ENCODE results near the gene ZNF784. TPM values are rescaled to one million over a fixed set of nuclear protein-coding genes. Genes with fewer than 3 reads are reported as not detected.

The ZNF784 gene
- total and polyA plus RNA-seq, 9 donors = 6.0 to 16.9 (median 11.7) TPM

DNA sequence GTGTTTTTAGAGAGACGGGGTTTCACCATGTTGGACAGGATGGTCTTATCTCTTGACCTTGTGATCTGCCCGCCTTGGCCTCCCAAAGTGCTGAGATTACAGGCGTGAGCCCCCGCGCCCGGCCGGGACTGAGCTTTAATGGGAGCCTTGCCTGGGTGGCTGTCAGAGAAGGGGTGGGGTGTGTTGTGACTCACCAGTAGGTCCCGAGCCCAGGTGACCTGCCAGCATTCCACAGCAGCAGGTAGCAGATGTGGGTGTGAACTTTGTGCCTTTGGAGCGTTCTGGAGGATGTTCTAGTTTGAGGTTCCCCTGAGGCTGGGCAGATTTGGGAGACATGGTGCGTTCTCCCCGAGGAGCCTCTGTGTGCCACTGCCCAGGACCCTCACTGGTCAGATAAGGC is 43.6 kb upstream of the ZNF784 start:
- Histone ChIP-seq H3K4me3 (no peak overlapping the region), H3K36me3 (no peaks in the 10 kb centered on the region), H3K27ac (no peak overlapping the region), H3K9me3 (no peaks in the 10 kb centered on the region), H3K27me3 (no peaks in the 10 kb centered on the region), H3K4me1 (ENCODE audit: insufficient read depth) (no peaks in the 10 kb centered on the region)
- intact Hi-C loops (cut with DNase I) = no loop called here
- TF ChIP-seq POLR2A (IDR thresholded peaks at IDR 0.05) (no peak), EP300 (IDR thresholded peaks at IDR 0.05) (no peak)
- TF ChIP-seq, protein P1, sequence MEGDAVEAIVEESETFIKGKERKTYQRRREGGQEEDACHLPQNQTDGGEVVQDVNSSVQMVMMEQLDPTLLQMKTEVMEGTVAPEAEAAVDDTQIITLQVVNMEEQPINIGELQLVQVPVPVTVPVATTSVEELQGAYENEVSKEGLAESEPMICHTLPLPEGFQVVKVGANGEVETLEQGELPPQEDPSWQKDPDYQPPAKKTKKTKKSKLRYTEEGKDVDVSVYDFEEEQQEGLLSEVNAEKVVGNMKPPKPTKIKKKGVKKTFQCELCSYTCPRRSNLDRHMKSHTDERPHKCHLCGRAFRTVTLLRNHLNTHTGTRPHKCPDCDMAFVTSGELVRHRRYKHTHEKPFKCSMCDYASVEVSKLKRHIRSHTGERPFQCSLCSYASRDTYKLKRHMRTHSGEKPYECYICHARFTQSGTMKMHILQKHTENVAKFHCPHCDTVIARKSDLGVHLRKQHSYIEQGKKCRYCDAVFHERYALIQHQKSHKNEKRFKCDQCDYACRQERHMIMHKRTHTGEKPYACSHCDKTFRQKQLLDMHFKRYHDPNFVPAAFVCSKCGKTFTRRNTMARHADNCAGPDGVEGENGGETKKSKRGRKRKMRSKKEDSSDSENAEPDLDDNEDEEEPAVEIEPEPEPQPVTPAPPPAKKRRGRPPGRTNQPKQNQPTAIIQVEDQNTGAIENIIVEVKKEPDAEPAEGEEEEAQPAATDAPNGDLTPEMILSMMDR (IDR thresholded peaks at IDR 0.05) = no peak
- WGBS, 3 donors = 55 to 57% (median 55%) methylated on average over 9 to 11 of the region's 11 CpGs
- no peak for DNase-seq

DNA sequence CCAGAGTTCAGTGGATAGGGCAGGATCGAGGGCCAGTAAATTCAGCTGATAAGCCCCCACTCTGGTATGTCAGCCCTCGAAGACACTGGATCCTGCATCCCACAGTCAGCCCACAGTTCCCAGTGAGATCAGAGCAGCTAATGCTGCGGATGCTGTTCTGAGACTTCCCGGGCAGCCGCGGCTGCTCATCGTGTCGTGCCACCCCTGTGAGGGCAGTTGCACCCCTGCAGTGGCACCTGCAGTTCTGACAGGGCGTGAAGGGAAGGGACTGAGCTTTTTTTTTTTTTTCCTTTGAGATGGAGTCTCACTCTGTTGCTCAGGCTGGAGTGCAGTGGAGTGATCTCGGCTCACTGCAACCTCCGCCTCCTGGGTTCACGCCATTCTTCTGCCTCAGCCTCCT is 43.1 kb upstream of the ZNF784 start:
- Histone ChIP-seq H3K27ac (no peak overlapping the region), H3K9me3 (no peaks in the 10 kb centered on the region), H3K4me3 (no peak overlapping the region), H3K36me3 (no peaks in the 10 kb centered on the region), H3K4me1 (ENCODE audit: insufficient read depth) (no peaks in the 10 kb centered on the region), H3K27me3 (no peaks in the 10 kb centered on the region)
- intact Hi-C loops (cut with DNase I) = no loop called here
- DNase-seq = no peak
- WGBS, 3 donors = 78 to 90% (median 87%) methylated on average over 12 of the region's 12 CpGs
- TF ChIP-seq, protein P1 (IDR thresholded peaks at IDR 0.05) = no peak
- no peak for TF ChIP-seq EP300 (IDR thresholded peaks at IDR 0.05)
- no peak for TF ChIP-seq POLR2A (IDR thresholded peaks at IDR 0.05)

- DNase-seq = no peak
- intact Hi-C loops (cut with DNase I) = no loop called here
- Histone ChIP-seq H3K27ac (no peak overlapping the region), H3K4me1 (ENCODE audit: insufficient read depth) (no peaks in the 10 kb centered on the region), H3K4me3 (no peak overlapping the region), H3K9me3 (no peaks in the 10 kb centered on the region), H3K27me3 (no peaks in the 10 kb centered on the region), H3K36me3 (no peaks in the 10 kb centered on the region)
- TF ChIP-seq POLR2A (IDR thresholded peaks at IDR 0.05) (no peak), EP300 (IDR thresholded peaks at IDR 0.05) (no peak)
- TF ChIP-seq, protein P1 (IDR thresholded peaks at IDR 0.05) = no peak
- WGBS, 3 donors = 91 to 95% (median 93%) methylated on average over 4 of the region's 4 CpGs
These were observed 42.6 kb upstream of the ZNF784 start for GRCh38 chr19:55667006-55667381.

- TF ChIP-seq, protein P1 (IDR thresholded peaks at IDR 0.05) = no peak
- TF ChIP-seq POLR2A (IDR thresholded peaks at IDR 0.05) = no peak
- TF ChIP-seq EP300 (IDR thresholded peaks at IDR 0.05) = no peak
- Histone ChIP-seq H3K9me3 (no peaks in the 10 kb centered on the region), H3K36me3 (no peaks in the 10 kb centered on the region), H3K27ac (no peak overlapping the region), H3K27me3 (no peaks in the 10 kb centered on the region), H3K4me1 (ENCODE audit: insufficient read depth) (no peaks in the 10 kb centered on the region), H3K4me3 (no peak overlapping the region)
- no peak for DNase-seq
- intact Hi-C loops (cut with DNase I) = no loop called here
- 77 to 84% (median 77%) methylated on average over 12 of the region's 12 CpGs for whole genome bisulfite sequencing, 3 donors
These were observed 42.1 kb upstream of the ZNF784 start for GRCh38 chr19:55666343-55667005.
